DOHH2 (cell line): ENCODE results near the gene SYT14.
A peak's percentile ranks its signal among the peaks of the same experiment; 100 is the strongest.
"Not testable (repeated sequence)": the region's sequence is repeated elsewhere in the genome, so short reads cannot be mapped to it uniquely, and the experiment has no call there.

Experiments
- H3F3A ChIP-seq: fragments of 200-600 bp; sonication (generic), shearing (Covaris generic); 2 replicates; pipeline ENCODE4 v1.6.0; 2016; ENCODE audit warnings: antibody characterized with exemption, mild to moderate bottlenecking; ENCODE audit not compliant: control insufficient read depth, insufficient read depth
- H3K27ac ChIP-seq: fragments of 200-600 bp; sonication (generic); 2 replicates; pipeline ENCODE4 v1.5.1; 2014; ENCODE audit warnings: low read depth, mild to moderate bottlenecking, low read length, moderate library complexity
- H3K27me3 ChIP-seq: fragments of 200-600 bp; sonication (generic); 2 replicates; pipeline ENCODE4 v1.6.1; 2014; ENCODE audit warnings: mild to moderate bottlenecking, low read length, mixed read lengths; ENCODE audit not compliant: control insufficient read depth
- H3K36me3 ChIP-seq: fragments of 200-600 bp; sonication (generic); 2 replicates; pipeline ENCODE4 v1.6.1; 2014; ENCODE audit warnings: mild to moderate bottlenecking, low read length, moderate library complexity, mixed read lengths; ENCODE audit not compliant: control insufficient read depth
- H3K4me1 ChIP-seq: fragments of 200-600 bp; sonication (generic); 2 replicates; pipeline ENCODE4 v1.6.1; 2014; ENCODE audit warnings: mild to moderate bottlenecking, low read length, mixed read lengths; ENCODE audit not compliant: control insufficient read depth
- H3K4me2 ChIP-seq: fragments of 200-600 bp; sonication (generic); 2 replicates; pipeline ENCODE4 v1.6.0; 2014; ENCODE audit warnings: mild to moderate bottlenecking, low read length, moderate library complexity
- H3K4me3 ChIP-seq: fragments of 200-600 bp; sonication (generic); 2 replicates; pipeline ENCODE4 v1.5.1; 2014; ENCODE audit warnings: mild to moderate bottlenecking, low read length, mixed read lengths
- H3K79me2 ChIP-seq: fragments of 200-600 bp; sonication (generic); 2 replicates; pipeline ENCODE4 v1.6.1; 2014; ENCODE audit warnings: mild to moderate bottlenecking, low read length, mixed read lengths; ENCODE audit not compliant: control insufficient read depth
- H3K9me2 ChIP-seq: fragments of 200-600 bp; sonication (generic); replicated peaks from 2 replicates; pipeline ENCODE4 v1.6.1; 2014; ENCODE audit warnings: mild to moderate bottlenecking, low read length, mixed read lengths; ENCODE audit not compliant: control insufficient read depth
- H3K9me3 ChIP-seq: fragments of 200-600 bp; sonication (generic); 2 replicates; pipeline ENCODE4 v1.6.1; 2014; ENCODE audit warnings: antibody characterized with exemption, low read length, mixed read lengths; ENCODE audit not compliant: control insufficient read depth, insufficient read depth
- H4K20me1 ChIP-seq: fragments of 200-600 bp; sonication (generic); 2 replicates; pipeline ENCODE4 v1.6.0; 2014; ENCODE audit warnings: low read depth, mild to moderate bottlenecking, antibody characterized with exemption, low read length, moderate library complexity; ENCODE audit not compliant: control insufficient read depth, insufficient read depth
- EZH2phosphoT487 ChIP-seq: fragments of 200-600 bp; sonication (generic); IDR thresholded peaks from 2 replicates; pipeline ENCODE4 v1.6.1; 2017; ENCODE audit warnings: borderline replicate concordance, mild to moderate bottlenecking, antibody characterized with exemption, low read length, moderate library complexity, mixed read lengths
- TF ChIP-seq, protein P1 (sequence below): fragments of 200-600 bp; sonication (generic); IDR thresholded peaks from one replicate; pipeline ENCODE4 v1.5.1; 2014; ENCODE audit warnings: antibody characterized with exemption, mild to moderate bottlenecking, low read depth, low read length; ENCODE audit not compliant: poor library complexity, severe bottlenecking

The SYT14 gene

GRCh38 chr1:209896346-209896745, 41.7 kb upstream of the SYT14 start:
- Histone ChIP-seq H3K9me3 (no peaks in the 10 kb centered on the region), H3K4me2 (no peak overlapping the region), H4K20me1 (no peaks in the 10 kb centered on the region), H3K9me2 (no peaks in the 10 kb centered on the region), H3K27me3 (no peaks in the 10 kb centered on the region), H3K4me3 (no peak overlapping the region), H3K4me1 (no peaks in the 10 kb centered on the region), H3F3A (no peaks in the 10 kb centered on the region), H3K27ac (no peak overlapping the region), H3K79me2 (no peaks in the 10 kb centered on the region), H3K36me3 (no peaks in the 10 kb centered on the region)
- no peak for TF ChIP-seq EZH2phosphoT487
- TF ChIP-seq, protein P1, sequence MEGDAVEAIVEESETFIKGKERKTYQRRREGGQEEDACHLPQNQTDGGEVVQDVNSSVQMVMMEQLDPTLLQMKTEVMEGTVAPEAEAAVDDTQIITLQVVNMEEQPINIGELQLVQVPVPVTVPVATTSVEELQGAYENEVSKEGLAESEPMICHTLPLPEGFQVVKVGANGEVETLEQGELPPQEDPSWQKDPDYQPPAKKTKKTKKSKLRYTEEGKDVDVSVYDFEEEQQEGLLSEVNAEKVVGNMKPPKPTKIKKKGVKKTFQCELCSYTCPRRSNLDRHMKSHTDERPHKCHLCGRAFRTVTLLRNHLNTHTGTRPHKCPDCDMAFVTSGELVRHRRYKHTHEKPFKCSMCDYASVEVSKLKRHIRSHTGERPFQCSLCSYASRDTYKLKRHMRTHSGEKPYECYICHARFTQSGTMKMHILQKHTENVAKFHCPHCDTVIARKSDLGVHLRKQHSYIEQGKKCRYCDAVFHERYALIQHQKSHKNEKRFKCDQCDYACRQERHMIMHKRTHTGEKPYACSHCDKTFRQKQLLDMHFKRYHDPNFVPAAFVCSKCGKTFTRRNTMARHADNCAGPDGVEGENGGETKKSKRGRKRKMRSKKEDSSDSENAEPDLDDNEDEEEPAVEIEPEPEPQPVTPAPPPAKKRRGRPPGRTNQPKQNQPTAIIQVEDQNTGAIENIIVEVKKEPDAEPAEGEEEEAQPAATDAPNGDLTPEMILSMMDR: no peak

DNA sequence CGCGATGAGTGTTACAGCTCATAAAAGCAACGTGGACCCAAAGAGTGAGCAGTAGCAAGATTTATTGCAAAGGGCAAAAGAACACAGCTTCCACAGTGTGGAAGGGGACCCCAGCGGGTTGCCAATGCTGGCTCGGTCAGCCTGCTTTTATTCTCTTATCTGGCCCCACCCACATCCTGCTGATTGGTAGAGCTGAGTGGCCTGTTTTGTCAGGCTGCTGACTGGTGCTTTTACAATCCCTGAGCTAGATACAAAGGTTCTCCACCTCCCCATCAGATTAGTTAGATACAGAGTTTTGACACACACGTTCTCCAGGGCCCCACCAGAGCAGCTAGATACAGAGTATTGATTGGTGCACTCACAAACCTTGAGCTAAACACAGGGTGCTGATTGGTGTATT, 39.7 kb upstream of the SYT14 start:
- not testable (repeated sequence) for H3K27ac ChIP-seq, H3K79me2 ChIP-seq, H3K4me2 ChIP-seq, H3K36me3 ChIP-seq, H4K20me1 ChIP-seq, H3K9me3 ChIP-seq, H3K9me2 ChIP-seq, H3K4me1 ChIP-seq, H3K4me3 ChIP-seq, H3K27me3 ChIP-seq, H3F3A ChIP-seq

GRCh38 chr1:209898851-209899250, 39.2 kb upstream of the SYT14 start:
- not testable (repeated sequence) for H3K9me3 ChIP-seq, H4K20me1 ChIP-seq, H3K27ac ChIP-seq, H3K9me2 ChIP-seq, H3K4me2 ChIP-seq, H3K79me2 ChIP-seq, H3K4me1 ChIP-seq, H3K27me3 ChIP-seq, H3F3A ChIP-seq, H3K36me3 ChIP-seq, H3K4me3 ChIP-seq

- no peaks in the 10 kb centered on the region for H4K20me1 ChIP-seq
- no peaks in the 10 kb centered on the region for H3K27me3 ChIP-seq
- H3K9me3 ChIP-seq: no peaks in the 10 kb centered on the region
- H3K9me2 ChIP-seq: no peaks in the 10 kb centered on the region
- H3K79me2 ChIP-seq: no peaks in the 10 kb centered on the region
- H3K4me1 ChIP-seq: no peaks in the 10 kb centered on the region
- no peak overlapping the region for H3K4me3 ChIP-seq
- TF ChIP-seq, protein P1: peak; percentile 60
- TF ChIP-seq EZH2phosphoT487: no peak
- no peak overlapping the region for H3K27ac ChIP-seq
- no peak overlapping the region for H3K4me2 ChIP-seq
- H3F3A ChIP-seq: no peaks in the 10 kb centered on the region
- H3K36me3 ChIP-seq: no peaks in the 10 kb centered on the region
Observed at GRCh38 chr1:209899948-209900347, 38.1 kb upstream of the SYT14 start.
